IPS-NIHi7 (cell line): Measurements from ENCODE around the gene USP32.
"Not testable (repeated sequence)": the region's sequence is repeated elsewhere in the genome, so short reads cannot be mapped to it uniquely, and the experiment has no call there.

ENCODE experiments used
- DNase-seq: peaks from one replicate; pipeline ENCODE4 v3.0.0; 2012; ENCODE audit warnings: mixed read lengths; ENCODE audit errors: extremely low spot score

The USP32 gene

DNA sequence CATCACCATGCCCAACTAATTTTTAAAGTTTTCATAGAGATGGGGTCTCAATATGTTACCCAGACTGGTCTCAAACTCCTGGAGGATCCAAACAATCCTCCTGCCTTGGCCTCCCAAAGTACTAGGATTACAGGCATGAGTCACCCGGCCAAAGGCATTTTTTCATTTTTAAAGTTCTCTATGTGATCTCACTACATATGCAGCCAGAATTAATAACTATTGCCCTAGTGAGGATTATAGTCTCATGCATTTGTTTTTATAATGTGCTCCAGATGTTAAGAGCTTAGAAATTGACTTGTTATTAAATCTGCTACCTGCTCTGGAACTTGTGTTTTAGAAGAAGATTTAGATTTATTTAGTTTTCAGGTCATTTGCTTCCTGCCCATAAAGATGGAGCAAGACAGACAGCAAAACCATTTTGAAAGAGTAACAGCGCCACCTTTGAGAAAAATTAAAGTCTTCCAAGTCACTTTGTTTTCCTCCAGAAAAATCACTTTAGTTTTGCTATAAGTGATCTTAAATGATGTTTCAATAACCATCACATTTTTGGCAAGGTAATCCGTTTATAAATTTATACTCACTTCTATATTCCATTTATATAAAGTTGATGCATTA lies 162.6 kb downstream of the USP32 start:
- DNase-seq = no peak

DNA sequence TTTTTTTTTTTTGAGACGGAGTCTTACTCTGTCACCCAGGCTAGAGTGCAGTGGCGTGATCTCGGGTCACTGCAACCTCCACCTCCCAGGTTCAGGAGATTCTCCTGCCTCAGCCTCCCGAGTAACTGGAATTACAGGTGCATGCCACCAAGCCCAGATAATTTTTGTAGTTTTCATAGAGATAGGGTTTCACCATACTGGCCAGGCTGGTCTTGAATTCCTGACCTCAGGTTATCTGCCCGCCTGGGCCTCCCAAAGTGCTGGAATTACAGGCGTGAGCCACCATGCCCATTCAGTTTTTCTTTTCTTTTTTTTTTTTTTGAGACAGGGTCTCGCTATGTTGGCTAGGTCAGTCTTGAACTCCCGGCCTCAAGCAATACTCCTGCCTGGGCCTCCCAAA lies 164.7 kb downstream of the USP32 start:
- DNase-seq = not testable (repeated sequence)

DNA sequence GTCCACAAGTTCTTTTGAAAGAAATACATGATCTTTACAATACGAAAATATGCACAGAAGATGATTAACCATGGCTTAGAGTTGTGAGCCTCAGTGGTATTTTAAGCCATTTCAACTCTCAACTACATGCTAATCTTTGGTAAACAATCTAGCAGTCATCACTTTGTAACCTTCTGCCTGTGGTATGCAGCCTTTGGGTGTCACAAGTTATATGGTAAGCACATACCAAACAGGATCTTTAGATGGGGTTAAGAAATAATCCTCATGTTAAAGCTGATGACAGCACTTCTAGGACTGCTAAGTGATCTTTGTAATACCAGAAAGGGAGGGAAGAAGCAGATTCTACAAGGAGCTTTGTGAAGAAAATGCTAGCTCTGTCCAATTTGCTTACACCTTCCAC lies 167.9 kb downstream of the USP32 start:
- no peak for DNase-seq

DNA sequence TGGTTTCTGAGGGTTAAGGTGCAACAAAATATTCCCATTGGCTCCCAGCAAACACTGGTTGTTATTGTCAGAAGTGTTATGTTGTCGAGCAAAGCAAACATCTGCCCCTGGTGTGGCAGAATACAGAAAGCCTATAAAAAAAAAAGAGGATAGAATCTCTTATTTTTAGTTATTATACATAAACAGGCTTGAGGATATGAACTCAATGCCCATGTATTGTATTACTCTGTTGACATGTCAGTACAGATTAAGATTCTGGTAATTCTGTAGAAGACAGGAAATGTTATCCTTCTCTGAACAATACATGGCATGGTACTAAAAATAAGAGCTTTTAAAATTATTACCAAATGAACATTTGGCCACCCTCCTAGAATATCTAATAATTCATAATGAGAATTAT lies 168.5 kb downstream of the USP32 start:
- no peak for DNase-seq

DNA sequence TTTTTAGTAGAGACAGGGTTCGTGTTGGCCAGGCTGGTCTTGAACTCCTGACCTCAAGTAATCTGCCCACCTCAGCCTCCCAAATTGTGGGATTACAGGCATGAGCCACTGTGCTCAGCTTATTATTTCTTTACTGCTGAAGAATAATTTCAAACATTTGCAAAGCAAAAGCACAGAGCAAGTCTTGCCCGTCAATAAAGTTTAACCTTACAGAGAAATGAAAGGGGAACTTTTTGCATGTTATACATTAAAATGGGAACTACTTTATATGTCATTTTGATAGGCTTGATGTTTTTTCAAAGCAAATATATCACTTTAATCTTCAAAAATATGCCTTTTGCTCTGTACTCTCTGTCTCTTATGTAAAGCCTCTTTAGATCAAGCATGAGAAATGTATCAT lies 173.2 kb downstream of the USP32 start:
- not testable (repeated sequence) for DNase-seq

DNA sequence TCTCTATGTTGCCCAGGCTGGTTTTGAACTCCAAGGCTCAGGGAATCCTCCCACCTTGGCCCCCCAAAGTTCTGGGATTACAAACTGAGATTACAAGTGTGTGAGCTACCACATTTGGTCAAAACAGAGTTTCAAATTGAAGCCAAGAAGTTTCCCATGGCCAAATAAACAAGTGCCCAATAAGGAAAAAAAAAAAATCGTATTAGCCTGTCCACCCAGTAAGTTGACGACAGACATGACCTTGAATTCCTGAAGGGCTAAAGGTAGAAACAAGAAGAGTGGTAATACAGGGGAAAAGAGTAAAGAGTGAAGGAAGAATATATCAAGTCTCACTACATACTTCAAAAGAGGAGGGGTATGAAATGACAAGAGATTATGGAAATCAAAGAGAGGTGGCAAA lies 176.0 kb downstream of the USP32 start:
- DNase-seq = not testable (repeated sequence)

DNA sequence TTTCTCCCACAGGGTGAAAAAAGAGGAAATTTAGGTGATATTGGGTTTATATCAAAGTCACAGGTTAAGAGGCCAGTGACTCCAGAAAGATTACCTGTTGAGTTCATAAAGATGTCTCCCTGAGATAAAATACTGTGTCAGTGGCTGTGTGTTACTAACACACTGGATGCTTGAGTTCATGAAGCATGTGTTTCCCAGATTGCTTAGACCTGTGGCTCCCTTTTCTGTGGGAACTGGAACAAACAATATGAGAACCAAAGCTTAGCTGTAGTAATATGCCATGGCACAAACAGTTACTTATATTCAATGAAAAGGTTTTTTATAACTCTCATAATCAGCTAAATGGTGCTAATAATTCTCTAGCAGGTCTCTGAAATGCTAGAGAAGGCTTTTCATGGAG lies 180.7 kb downstream of the USP32 start:
- not testable (repeated sequence) for DNase-seq

DNA sequence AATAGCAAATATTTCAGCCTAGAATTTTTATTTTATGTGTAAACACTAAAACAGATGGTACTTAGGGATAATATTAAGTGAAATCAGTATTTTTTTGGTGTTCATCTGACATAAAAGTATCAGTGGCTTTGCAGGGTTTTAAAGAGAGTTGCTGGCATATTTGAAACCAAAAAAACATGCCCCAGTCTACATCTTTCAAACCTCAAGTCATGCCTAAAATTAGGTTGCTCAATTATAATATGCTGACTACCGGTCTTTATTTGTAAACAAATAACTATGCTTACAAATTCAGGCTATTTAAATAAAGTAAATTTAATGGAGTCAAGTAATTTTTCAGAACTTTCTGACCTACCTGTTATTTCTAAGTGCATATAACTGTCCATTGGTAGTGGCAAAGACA lies 183.6 kb downstream of the USP32 start:
- DNase-seq = not testable (repeated sequence)

DNA sequence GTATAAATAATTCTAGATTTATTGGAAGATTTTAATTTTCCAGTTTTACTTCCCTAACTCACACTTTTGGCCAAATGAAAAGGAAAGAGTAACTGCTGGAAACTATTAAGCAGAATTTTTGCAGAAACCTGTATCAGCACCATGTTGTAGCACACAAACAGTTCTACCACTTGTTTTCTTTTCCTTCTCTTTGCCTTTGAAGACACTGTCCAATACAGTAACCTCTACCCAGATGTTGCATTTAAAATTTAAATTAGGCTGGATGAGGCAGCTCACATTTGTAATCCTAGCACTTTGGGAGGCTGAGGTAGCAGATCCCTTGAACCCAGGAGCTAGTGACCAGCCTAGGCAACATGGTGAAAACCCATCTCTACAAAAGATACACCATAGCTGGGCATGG lies 186.2 kb downstream of the USP32 start:
- DNase-seq = not testable (repeated sequence)

DNA sequence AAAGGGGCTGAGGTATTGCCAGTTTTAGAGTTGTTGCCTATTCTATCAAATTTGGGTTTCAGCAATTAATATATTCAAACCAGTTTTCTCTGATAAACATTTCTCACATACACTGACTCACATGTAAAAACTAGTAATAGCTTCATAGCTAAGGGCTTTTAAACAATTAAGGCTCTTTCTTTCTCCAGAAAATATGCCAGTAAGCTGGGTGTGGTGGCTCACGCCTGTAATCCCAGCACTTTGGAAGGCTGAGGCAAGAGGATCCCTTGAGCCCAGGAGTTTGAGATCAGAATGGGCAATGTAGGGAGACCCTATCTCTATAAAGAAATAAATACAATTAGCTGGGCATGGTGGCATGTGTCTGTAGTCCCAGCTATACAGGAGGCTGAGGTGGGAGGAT lies 193.3 kb downstream of the USP32 start:
- DNase-seq = not testable (repeated sequence)

DNA sequence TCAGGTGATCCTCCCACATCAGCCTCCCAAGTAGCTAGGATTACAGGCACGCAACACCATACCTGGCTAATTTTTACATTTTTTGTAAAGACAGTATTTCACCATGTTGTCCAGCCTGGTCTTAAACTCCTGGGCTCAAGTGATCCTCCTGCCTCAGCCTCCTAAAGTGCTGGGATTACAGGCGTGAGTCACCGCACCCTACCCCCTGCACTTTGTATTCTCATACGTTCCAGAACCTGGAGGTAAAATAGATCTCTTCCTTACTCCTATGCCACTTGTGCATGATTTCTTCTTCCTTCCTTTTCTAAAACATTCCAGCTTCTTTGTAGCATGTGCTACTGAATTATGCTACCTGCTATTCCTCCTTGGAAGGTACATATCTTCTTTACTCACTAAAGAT lies 197.8 kb downstream of the USP32 start:
- not testable (repeated sequence) for DNase-seq

DNA sequence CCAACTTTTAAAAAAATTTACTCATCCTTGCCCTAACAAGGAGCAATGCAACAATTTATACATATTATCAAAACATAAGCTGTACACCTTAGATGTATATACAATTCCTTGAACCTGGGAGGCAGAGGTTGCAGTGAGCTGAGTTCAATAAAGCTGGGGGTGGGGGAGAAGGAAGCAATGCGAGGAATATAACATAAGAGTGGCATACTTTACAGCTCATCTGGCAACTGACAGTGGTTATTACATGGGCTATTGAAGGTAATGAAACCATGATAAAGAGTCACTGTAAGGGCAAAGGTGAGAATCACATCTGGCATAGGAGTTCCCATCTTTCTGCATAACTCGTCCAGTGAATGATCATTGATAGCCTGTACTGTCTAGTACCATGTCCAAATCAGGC lies 198.5 kb downstream of the USP32 start:
- no peak for DNase-seq

DNA sequence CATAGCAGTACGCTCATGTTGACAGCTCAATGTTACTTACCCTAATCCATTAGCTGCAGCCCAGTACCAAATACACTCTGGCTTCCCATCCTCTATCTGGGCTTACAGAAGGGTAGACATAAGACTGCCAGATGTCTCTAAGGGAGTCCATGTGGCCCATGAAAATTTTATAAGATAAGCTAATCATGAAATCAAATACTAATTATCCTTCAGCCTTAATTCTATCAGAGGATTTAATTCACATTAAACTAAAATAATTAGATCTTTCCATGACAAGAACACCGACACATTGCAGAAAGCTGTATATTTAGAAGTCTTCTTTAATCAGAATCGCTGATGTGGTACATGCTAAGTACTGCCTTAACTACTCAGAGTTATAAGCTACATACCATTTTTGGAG lies 198.9 kb downstream of the USP32 start:
- DNase-seq = not testable (repeated sequence)

DNA sequence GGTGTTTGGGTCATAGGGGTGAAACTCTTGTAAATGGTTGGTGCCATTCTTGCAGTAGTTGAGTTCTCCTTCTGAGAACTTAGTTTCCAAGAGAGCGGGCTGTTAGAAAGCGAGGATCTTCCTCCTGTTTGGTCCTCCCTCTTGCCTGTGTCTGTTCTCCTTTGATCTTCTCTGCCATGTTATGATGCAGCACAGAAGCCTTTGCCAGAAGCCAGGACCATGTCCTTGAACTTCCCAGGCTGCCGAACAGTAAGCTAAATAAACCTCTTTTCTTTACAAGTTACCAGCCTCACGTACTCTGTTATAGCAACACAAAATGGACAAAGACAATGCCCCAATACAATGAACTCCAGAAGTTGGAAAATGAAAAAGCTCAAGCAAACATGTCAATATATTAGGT lies 201.9 kb downstream of the USP32 start:
- not testable (repeated sequence) for DNase-seq

DNA sequence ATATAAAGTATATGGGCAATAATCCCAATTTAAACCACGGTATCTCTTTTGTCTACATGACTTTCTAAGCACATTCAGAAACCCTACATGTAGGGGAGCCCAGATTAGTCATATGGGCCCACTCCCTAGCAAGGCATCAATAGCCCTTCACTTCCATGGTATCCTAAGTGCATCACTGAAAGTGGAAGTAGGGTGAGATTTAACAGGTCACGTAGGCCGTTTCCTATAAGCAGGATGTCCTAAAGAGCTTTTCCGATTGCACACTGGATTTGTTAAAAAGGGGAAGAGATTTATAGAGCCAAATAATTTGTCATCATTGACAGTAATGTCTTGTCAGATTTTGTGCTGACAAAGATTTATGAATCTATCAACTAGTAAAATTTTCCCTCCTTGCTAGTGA lies 203.2 kb downstream of the USP32 start:
- no peak for DNase-seq

DNA sequence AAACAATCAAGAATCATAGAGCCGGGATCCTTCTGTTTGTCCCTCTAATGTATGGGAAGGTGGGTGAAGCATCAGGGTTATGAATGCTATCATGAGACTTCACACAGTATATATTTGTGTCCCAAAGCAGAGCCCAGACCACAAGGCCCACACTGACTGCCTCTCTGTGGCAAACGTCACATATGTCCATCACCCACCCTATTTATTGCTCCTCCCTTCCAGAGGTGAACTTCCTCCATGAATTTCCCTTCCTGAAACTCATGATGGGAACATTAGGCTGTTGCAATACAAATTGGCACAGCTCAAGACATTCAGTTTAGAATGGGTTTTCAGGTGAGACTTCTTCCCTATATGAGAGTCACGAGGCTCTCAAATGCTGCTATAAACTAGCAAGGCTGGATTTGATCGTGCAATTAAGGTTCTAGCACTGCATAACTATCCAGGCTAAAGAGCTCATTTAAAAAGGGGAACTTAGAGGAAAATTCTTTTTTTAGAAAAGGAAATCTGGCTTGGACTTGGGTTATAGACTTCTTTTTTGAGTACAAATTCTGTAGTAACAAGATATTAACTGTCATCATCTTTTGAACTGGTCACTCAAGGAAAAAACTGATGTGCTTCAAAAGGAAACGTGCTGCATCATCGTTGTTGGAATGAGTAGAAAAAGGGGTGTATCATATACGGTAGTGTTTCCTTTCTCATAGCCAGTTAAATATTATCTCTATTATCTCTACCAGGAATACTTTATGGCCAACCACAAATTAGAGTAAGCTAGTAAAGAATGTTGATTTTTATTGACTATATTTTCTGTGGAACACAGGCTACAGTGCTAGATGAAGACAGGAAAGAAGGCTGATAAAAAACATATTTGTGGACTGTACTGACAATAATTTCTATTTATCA lies 204.8 kb downstream of the USP32 start:
- not testable (repeated sequence) for DNase-seq

DNA sequence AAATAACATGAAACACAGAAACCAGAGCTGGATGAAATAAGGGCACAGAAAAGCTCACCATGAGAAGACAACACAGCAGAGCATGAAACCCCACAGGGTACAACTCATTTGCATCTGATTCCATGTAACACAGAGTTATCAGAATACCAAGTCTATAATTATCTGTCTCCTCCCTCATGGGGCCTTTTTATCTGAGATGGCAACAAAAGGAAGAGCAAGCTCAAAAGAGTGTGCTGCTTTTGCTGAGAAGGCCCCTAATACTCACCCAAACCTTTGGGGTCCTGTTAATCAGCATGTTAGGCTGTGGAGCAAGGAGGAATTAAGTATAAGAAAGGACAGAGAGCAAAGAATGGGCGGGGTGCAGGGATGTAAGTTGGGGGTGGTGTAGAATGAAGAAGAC lies 205.6 kb downstream of the USP32 start:
- not testable (repeated sequence) for DNase-seq

DNA sequence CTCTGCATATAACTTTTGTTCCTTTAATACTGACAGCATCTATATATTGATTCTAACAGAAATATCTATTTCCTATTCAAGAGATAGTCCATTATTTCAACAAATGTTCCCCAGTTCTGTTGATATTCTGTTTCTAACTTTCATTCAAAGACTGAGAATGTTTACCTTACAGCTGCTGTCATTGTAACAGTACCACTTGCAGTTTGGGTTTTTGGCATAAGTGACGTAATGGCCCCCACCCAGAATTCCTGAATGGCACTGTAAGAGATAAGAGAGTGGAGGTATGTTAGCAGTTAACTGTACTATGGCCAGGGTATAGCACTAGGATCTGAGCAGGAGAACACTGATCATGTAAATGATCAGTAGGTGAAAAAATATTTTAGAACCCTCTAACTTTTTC lies 211.6 kb downstream of the USP32 start:
- not testable (repeated sequence) for DNase-seq

DNA sequence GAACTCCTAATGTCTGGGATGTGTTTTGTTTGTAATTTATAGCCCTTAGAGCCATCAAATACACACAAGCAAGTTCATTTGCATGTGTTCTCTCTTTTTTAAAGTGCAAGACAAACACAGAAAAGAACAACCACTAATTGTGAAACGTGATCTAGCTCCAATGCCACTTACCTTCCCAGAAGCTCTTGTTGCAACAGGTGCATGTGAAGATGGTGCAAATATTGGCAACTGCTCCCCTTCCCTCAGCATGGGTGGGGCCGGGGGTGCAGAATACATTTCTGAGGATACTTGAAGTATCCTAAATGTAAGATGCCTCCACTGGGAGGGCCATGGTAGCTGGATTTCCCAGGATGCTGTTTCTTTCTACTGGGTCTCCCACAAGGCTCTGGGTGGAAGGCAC lies 213.8 kb downstream of the USP32 start:
- DNase-seq = not testable (repeated sequence)

DNA sequence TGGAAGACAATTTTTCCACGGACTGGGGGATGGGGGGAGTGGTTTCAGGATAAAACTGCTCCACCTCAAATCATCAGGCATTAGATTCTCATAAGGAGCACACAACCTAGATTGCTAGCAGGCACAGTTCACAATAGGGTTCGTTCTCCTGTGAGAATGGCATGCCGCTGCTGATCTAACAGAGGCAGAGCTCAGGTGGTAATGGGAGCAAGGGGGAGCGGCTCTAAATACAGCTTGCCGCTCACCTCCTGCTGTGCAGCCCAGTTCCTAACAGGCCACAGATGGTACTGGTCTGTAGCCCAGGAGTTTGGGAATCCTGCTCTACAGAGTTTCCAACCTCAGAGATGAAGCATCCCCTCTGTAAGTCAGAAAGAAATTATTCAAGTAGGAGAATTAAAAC lies 215.2 kb downstream of the USP32 start:
- not testable (repeated sequence) for DNase-seq

DNA sequence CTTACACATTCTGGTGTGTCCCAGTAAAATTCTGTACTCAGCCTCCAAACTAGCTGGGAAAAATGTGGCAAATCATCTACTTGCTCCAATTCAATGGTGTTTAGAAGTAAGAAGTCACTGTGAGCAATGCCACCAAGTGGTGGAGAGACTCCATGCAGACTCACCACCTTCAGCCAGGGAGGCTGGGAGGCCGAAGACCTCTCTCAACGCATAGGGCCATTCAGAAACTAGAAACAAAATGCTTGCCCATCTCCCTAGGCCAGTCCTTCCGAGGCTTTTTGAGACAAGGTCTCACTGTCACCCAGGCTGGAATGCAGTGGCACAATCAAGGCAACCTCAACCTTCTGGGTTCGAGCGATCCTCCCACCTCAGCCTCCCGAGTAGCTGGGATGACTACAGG lies 217.2 kb downstream of the USP32 start:
- DNase-seq = peak; percentile 35

DNA sequence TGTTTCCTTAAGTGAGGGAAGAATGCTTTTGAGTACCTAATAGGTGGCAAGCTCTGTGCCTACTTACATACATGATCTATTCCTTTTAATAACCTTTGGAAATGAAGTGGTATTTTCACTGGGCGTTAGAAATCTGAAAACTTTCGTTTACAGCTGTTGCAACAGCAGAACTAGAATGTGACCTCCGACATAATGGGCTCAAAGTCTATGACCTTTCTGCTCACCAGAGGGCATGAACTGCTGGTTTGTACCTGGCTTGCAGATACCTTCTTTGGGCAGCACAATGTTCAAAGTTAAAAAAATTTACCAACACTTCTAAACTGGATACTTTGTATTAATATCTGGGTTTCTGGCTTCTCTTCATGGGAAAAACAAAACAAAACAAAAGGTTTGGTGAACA lies 217.9 kb downstream of the USP32 start:
- no peak for DNase-seq

DNA sequence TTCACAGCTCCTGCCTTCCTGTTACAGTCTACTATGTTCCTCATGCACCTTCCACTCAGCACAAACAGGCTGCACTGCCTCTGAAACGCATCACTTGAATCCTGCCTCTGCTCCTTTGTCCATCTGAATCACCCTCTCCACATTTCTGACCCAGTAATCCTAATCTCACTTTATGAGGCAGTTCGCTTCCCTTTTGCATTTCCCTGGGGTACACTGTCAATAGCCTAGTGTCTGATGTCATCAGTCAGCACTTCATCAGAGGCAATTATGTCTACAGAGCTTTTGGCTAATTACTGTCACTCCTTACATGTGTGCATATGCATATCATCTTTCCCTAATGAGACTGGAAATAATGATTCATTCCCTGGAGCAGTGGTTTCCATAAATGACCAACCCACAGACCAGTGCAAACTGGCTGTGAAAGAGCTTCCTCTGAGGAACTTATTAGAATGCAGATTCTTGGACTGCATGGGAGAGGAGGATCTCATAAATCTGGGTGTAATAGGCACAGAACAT lies 218.6 kb downstream of the USP32 start:
- DNase-seq = no peak
